Inferior parietal cortex (tissue), 1 donor: ENCODE results near the gene KRTAP4-3.
"Not testable (repeated sequence)": the region's sequence is repeated elsewhere in the genome, so short reads cannot be mapped to it uniquely, and the experiment has no call there.

ENCODE experiments used
- DNase-seq: peaks from one replicate; pipeline ENCODE4 v3.0.0-alpha.2; 2016; ENCODE audit errors: extremely low spot score

KRTAP4-3 gene

GRCh38 chr17:41117846-41118386 lies 50.1 kb downstream of the KRTAP4-3 start, which contains the start of gene KRTAP4-11:
Gene KRTAP4-11, minus strand, starts transcription at chr17:41118373. Its CDS starts 58 bp downstream, at chr17:41118315.
- not testable (repeated sequence) for DNase-seq
